ENCODE measurements around the gene DAZAP1. TPM values are rescaled to one million over a fixed set of nuclear protein-coding genes. Genes with fewer than 3 reads are reported as not detected.

DAZAP1 gene
- total and polyA plus RNA-seq, 9 donors, result 29.6 to 113 (median 77.4) TPM

GRCh38 chr19:1460033-1460995, 52.9 kb downstream of the DAZAP1 start:
- Histone ChIP-seq H3K36me3 (no peaks in the 10 kb centered on the region), H3K27me3 (no peaks in the 10 kb centered on the region), H3K27ac (no peak overlapping the region), H3K9me3 (no peaks in the 10 kb centered on the region), H3K4me1 (ENCODE audit: insufficient read depth) (no peaks in the 10 kb centered on the region), H3K4me3 (no peak overlapping the region)
- WGBS, 3 donors, result 88 to 93% (median 88%) methylated on average over 35 to 36 of the region's 36 CpGs
- intact Hi-C loops (cut with DNase I), result no loop called here
- no peak for TF ChIP-seq EP300 (IDR thresholded peaks at IDR 0.05)
- TF ChIP-seq POLR2A (IDR thresholded peaks at IDR 0.05), result no peak
- no peak for TF ChIP-seq CTCF (IDR thresholded peaks at IDR 0.05)
- no peak for DNase-seq

- Histone ChIP-seq H3K27me3 (peaks cover 4% of the 10 kb centered on the region), H3K9me3 (no peaks in the 10 kb centered on the region), H3K4me3 (no peak overlapping the region), H3K4me1 (ENCODE audit: insufficient read depth) (peaks cover under 1% of the 10 kb centered on the region), H3K36me3 (no peaks in the 10 kb centered on the region), H3K27ac (no peak overlapping the region)
- no peak for DNase-seq
- intact Hi-C loops (cut with DNase I), result no loop called here
- TF ChIP-seq CTCF (IDR thresholded peaks at IDR 0.05), result no peak
- no peak for TF ChIP-seq EP300 (IDR thresholded peaks at IDR 0.05)
- no peak for TF ChIP-seq POLR2A (IDR thresholded peaks at IDR 0.05)
- 92 to 93% (median 93%) methylated on average over 20 to 24 of the region's 24 CpGs for WGBS, 3 donors
Measured at GRCh38 chr19:1461862-1462261, 54.5 kb downstream of the DAZAP1 start.

GRCh38 chr19:1465191-1466016, 58.0 kb downstream of the DAZAP1 start:
- WGBS, 3 donors, result 40 to 53% (median 53%) methylated on average over 57 to 83 of the region's 83 CpGs
- intact Hi-C loops (cut with DNase I), result no loop called here
- TF ChIP-seq EP300 (IDR thresholded peaks at IDR 0.05) (no peak), POLR2A (IDR thresholded peaks at IDR 0.05) (no peak), CTCF (IDR thresholded peaks at IDR 0.05) (no peak)
- no peak overlapping the region for H3K4me3 ChIP-seq
- H3K27ac ChIP-seq, result no peak overlapping the region
- peaks cover 25% of the 10 kb centered on the region for H3K4me1 ChIP-seq (ENCODE audit: insufficient read depth)
- no peaks in the 10 kb centered on the region for H3K9me3 ChIP-seq
- DNase-seq, result peak in 1 of 5 donors; percentile 73
- peaks cover 11% of the 10 kb centered on the region for H3K27me3 ChIP-seq
- H3K36me3 ChIP-seq, result no peaks in the 10 kb centered on the region

GRCh38 chr19:1466018-1466460, 58.7 kb downstream of the DAZAP1 start:
- WGBS, 3 donors, result 20 to 56% (median 35%) methylated on average over 7 to 41 of the region's 41 CpGs
- H3K4me3 ChIP-seq, result no peak overlapping the region
- intact Hi-C loops (cut with DNase I), result no loop called here
- no peak overlapping the region for H3K27ac ChIP-seq
- DNase-seq, result no peak
- peaks cover 31% of the 10 kb centered on the region for H3K4me1 ChIP-seq (ENCODE audit: insufficient read depth)
- H3K9me3 ChIP-seq, result no peaks in the 10 kb centered on the region
- no peaks in the 10 kb centered on the region for H3K36me3 ChIP-seq
- no peak for TF ChIP-seq EP300 (IDR thresholded peaks at IDR 0.05)
- TF ChIP-seq POLR2A (IDR thresholded peaks at IDR 0.05), result no peak
- no peak for TF ChIP-seq CTCF (IDR thresholded peaks at IDR 0.05)
- H3K27me3 ChIP-seq, result peaks cover 11% of the 10 kb centered on the region

Data from ovary (tissue), 9 donors.